Central memory CD4-positive, alpha-beta T cell (primary cell): Measurements from ENCODE around the gene MEPCE.

Experiments used
- DNase-seq: peaks from one replicate; pipeline ENCODE4 v3.0.0; 2022

Gene MEPCE

DNA sequence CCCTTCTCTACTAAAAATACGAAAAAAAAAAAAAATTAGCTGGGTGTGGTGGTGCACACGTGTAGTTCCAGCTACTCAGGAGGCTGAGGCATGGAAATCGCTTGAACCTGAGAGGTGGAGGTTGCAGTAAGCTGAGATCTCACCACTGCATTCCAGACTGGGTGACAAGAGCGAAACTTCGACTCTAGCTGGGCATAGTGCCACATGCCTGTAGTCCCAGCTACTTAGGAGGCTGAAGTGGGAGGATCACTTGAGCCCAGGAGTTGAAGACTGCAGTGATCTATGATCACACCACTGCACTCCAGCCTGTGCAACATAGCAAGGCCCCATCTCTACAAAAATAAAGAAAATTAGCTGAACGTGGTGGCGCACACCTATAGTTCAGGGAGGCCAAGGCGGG lies 35.7 kb downstream of the MEPCE start:
- no peak for DNase-seq

DNA sequence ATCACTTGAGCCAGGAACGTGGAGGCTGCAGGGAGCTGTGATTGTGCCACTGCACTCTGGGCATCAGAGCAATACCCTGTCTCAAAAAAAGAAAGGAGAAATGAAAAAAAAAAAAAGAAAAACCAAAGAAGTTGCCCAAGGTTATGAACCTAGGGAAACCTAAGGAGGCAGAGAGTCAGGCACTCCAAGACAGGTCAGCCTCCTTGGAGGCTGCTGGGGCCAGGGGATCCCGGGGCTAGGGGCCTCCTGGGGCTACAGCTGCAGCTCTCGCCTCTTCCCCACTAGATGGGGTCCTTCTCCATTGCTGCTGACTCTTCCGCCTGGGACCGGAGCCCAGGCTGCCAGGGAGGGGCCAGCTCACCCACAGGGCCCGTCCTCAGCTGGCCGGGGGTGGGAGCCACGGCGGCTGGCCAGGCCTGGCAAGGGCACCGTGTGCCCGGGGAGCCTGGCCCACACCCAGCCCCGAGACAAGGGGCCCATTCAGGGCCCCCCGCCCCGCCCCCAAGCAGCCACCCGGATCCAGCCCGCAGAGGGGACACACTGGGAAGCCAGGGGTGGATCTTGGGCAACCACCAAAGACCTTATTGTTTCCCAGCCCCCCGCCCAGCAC lies 36.2 kb downstream of the MEPCE start:
- no peak for DNase-seq

DNA sequence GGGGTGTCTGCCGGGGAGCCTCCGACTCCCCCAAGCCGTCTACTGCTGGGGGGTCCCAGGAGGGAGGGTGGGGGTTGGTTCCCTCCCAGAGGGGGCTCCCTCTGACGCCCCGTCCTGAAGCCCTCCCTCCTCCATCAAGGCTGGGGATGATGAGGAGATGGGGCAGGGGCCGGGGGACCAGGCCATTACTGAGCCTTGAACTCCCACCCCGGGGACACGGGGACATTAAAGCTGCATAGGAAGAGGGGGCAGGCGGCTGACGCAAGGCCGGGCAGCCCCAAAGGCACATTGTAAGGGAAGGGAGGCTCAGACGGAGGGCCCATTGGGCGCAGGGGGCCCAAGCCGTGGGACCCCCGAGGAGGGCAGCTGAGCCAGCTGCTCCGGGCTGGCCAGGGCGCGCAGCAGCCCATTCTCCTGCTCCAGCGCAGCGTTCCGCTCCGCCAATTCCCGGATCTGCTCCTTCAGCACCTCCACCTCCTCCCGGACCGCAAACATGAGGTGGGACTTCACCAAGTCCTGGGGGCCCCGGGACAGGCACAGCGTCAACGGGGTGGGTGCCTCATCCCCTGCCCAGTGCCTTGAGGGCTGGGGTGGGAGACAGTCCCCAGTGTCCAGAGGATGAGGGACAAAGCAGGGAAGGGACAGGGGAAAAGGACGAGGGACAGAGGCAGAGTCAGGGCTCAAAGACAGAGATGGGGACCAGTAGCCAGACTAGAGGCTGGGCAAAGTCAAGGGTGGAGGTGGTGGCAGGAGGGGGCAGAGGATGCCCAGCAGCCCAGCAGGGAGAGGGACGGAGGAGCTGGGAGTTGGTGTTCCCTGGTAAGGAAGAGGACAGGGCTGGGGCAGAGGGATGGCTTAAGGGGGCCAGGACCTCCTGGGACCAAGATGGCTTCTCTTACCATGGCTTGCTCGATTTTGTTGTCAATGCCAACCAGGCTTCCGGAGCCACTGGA lies 37.3 kb downstream of the MEPCE start:
- no peak for DNase-seq

DNA sequence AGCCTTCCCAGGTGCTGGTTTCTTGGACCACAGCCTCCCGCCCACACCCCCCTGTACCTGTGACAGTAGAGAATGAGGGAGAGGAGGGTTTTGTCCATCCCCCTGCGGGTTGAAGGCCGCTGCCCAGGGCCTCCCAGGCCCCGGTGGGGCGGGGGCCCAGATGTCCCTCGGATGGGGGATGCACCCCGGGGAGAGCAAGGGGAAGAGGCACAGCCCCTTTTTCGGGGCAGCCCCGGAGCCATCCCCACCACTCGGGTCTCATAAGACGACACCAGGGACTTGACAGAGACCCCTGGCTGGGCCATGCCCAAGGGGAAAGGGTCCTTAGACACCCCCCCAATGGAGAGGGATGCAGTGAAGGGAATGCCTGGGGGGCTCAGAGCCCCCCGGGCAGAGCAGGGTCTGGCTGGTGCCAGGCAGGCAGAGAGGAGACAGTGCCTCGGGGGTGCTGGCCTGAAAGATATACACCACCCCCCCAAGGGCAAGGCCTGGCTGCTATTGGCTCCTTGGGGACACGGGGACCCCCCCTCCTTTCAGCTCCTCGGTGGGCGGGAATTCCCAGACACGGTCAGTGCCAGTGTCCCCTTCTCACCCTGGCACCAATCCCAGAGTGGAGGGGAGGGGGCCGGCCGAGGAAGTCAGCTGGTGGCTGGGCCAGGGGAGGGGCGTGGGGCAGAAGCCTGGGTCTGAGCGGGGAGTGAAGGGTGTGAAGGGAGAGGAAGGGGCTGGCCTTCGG lies 38.2 kb downstream of the MEPCE start:
- DNase-seq = no peak

DNA sequence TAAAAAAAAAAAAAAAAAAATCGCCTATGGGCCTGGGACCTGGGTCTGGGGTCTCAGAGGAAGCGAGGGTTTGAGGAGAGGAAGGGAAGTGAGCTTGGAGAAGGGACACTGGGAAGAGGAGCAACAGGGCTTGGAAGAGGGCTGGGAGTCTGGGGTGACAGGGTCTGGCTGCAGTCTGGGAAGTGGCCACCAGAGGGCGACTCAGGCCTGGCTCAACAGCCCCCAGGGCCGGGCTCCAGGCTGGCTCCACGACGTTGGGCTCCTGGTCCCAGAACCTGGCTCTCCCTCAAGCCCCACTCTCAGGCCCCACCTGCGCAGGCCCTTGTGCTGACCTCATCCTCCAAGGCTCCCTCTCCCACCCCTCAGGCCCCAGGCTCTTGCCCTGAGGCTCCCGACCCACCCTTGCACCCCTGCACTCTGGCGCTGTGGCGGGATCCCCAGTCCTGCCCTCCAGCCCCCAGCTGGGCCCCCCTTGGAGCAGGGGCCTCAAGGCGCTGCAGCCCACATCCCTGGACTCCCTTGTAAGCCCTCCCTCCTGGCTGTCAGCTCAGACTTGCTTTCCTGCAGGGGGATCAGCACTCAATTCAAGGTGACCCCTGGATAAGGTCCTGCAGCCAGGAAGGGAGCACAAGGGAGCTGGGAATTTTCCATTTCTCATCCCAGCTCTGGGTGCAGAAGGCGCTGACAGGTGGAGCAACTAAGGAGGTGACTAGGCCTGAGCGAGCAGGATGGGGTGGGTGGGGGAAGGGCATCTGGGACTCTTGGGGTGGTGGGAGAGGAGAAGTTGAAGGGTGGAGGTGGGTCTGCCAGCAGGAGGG lies 39.8 kb downstream of the MEPCE start:
- DNase-seq = peak; percentile 69

DNA sequence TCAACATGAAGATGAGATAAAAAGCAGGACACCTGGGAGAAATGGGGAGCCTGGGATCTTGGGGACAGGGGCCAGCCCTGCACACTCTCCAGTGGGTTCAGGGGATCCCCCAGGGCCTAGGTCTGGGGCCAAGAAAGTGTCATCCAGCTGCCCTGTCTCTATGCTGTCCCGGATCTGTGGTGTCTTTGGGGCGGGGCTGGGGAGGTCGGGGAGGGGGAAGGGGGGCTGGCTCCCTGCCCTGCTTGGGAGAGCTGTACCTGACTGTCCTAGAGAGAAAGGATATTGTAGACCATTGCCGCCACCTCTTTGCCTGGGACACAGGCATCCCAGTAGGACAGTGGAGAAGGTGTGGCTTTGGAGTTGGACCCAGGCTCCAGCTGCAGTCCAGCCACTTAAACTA lies 41.4 kb downstream of the MEPCE start:
- no peak for DNase-seq

DNA sequence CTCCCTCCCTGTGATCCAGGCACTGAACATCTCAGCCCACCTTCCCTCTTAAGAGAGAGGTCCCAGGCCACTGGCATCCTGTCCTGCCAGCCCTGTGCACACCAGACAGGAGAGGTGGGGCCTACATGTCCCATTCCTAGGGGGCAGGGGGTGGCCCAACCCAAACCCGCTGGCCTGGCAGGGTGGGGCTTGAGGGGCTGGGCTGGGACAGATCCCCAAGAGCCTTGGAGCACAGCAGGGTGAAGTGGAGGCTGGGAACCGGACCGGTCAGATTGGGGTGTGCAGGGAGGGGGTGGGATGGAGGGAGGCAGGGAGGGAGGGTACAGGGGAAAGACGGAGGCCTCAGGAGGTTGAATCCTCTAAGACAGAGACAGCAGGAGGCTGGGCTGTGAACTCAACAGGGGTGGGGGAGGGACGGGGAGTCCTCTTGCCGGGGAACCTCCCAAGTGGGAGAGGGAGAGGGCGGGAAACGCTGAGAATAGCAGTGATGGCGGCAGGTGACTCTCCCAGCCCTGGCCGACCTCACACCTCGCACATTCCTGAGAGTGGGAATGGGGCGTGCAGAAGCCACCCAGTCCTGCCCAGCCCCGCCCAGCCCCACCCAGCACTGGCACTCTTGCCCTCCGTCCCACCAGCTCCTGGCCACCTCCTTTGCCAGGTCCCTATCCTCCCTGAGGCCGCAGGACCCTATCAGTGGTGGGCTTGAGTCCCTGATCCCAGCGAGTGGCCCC lies 42.7 kb downstream of the MEPCE start:
- no peak for DNase-seq

DNA sequence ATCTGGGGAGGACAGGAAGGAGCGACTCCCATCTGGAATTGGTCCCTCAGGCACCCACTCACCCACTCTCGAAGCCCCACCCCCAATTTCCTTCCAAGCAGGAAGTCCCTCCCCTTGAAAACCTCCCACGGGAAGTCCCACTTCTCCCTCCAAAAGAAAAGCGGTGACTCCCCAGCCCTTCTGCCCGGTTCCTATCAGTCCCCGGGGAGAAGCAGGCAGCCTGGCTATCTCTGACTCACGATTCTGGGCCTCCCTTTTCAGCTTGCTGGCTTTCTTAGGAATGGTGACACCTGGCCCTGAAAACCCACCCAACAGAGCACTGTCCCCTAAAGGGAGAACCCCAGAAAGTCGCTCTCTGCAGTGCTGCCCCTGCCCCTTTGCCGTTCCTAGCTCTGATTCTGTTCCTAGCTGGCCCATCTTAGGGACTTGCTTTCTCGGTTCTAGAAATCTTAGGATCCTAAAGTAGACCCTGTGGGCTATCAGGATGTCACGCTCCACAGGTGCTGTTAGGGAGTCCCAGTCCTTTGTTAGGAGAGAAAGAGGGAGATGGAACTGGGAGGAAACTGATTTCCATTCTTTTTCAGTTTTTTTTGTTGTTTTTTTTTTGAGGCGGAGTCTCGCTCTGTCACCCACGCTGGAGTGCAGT lies 43.3 kb downstream of the MEPCE start:
- DNase-seq = no peak

DNA sequence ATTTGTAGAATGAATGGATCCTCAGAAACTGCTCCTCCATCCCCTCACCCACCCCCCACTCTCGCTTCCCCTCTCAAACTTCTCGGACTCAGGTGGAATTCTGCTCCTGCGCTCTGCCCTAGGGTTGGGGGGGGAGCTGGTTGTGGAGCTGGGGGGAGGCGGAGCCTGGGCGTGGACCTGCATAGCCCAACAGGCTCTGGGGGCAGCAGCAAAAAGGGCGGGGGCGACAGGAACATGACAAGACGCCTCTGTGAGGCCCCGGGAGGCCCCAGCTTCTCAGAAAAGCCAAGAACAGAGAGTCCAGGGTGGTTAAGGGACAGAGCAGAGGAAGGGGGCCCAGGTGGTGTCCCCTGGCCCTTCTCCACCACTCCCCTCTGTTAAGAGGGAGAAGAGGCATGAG lies 45.9 kb downstream of the MEPCE start:
- no peak for DNase-seq

DNA sequence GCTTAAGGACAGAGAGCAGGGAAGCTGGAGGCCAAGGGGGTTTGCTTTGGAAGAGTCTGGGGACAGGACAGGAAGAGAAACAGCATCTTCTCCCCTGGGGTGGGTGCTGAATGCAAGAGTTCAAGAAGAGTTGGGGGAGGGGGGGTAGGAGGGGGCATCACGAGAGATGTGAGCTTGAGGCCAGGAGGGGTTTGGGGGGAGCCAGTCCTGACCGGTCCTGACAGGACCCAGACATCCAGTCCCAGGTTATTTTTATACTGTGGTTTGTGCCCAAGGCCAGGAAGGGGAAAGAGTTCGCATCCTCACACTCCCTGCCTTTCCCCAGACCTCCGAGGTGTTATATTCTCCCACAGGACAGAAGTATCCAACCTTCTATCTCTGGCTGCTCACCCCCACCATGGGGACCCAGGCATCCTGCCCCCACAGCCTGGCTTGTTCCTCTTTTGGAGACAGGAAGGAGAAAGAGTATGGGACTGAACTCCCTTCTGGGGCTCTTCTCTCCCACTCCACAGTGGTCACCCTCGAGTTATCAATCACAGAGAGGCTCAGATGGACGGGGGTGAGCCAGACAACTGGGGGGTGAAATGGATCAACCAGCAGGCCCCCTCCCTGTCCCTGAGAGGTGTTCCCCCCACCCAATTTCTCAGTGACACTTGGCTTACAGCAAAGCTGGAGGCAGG lies 46.6 kb downstream of the MEPCE start:
- no peak for DNase-seq

DNA sequence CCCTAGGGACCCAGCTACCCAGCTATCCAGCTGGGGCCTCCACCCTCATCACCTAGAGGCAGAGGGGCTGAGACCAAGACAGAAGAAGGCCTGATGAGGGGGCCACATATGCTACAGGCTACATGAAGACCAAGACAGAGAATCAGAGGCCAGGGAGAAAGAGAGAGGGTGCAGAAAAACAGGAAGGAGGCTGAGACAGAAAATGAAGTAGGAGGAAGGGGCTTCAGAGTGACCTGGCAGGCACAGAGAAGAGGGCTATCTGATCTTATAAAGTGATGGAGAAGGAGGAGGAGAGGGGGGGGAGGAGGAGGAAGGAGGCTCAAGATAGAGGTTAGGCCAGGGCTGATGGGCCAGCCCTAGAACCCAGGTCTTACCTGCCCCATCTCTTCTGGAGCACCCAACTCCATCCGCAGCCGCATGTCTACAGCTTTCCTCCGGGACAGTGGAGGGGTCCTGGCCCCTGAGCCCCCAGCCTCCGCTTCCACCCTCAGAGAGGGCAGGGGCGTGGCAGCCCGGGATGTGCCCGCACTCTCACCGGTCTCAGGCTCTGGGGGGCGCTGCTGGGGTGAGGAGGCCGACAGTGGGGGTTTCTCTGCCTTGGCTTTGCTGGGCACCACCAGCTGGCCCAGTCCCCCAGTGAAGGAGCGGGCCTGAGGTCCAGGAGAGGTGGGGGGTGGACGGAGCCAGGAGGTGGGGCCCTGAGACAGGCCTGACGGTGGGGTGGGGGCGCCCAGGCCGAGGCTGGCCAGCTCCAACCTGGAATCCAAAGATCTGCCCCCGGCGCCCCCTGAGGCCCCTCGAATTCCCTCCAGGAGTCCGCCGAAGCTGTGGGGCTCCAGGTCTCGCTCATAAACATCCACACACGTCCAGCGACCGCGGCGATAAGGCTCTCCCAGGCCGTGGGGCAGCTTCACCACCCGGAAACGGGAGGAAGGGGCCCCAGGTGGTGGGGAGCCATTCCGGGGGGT lies 47.6 kb downstream of the MEPCE start:
- no peak for DNase-seq

DNA sequence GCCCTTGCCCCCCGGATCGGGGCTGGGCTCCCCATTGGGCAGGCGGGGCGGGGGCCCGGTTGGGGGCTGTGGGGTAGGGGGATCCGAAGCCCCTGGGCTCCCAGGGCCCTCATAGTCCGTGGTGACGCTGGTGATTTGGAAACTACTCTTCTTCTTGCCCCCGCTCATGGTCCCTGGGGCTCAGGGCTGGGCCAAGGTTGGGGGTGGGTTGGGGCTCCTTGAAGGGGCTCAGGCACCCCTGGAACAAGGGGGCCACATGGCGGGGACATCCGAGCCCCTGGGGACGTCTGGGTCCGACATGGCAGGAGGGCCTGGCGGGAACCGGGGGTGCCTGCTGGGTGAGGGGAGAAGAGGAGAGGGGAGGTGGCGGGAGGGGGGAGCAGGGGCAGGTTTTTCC lies 48.2 kb downstream of the MEPCE start:
- DNase-seq = no peak

DNA sequence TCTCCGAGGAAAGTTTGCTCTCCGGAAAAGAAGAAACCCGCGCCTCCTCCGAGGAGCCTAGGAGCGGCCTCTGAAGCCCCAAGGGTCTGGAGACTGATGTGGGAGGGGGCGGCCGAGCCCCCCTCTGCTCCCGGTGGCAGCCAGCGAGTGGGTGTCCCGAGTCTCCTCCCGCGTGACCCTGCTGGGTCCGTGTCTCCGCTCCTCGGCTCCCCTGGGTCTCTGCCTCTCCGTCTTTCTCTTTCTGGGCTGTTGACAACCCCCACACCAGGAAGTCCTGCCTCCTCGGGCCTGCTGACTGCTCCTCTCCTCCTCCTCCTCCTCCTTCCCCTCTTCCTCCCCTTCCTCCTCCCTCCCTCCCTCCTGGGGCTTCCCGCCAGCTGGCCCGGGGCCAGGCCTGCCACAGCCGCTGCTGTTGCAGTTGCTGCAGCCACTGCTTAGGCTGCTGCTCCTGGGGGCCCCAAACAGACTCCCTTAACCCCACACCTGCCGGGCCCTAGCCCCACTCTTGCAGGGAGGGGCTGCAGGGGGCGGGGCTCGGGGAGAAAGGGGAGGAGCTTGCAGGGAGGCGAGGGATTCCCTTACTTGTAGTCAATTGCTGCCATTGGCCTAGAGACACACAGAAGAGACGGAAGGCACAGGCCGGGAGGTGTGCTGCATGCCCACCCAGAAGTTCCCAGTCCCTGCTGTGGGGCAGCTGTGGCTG lies 49.5 kb downstream of the MEPCE start, which contains the start of gene TSC22D4:
Gene TSC22D4, minus strand, starts transcription at position 257 of the 703 bp plus-strand sequence. CDS start 1,176 bp downstream, outside the sequence.
- DNase-seq = peak; percentile 92

DNA sequence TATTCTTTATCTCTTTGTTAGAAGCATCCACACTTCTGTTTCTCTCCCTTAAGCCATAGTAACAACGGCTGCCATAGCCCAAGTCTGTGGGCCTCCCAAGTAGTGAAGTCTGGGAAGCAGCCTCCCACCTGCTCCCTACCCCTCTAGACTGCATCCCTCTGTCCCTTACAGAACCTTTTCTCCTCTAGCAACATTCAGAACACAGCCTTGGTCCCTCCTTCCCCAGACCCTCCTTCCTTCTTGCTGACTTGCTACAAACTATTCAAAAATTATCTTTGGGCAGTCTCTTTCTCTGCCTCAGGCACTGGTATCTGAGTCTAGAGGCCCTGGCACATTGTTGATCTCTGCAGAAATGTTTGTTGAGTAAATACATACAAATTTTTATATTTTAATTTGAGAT lies 51.8 kb downstream of the MEPCE start:
- no peak for DNase-seq

DNA sequence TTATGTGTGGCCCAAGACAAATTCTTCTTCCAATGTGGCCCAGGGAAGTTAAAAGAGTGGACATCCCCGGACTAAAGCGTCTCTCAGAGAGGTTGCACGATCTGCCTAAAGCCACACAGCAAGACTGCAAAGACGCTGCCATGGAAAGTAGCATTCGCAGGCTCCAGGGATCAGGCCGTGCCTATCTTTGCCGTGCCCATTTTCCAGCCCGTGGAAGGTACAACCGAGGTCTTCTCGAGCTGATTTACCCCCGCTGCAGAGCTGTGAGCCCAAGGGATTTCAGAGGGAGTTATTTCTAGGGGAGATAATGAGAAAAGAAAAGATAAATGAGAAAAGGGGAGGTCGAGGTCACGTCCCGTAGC lies 53.1 kb downstream of the MEPCE start:
- no peak for DNase-seq

DNA sequence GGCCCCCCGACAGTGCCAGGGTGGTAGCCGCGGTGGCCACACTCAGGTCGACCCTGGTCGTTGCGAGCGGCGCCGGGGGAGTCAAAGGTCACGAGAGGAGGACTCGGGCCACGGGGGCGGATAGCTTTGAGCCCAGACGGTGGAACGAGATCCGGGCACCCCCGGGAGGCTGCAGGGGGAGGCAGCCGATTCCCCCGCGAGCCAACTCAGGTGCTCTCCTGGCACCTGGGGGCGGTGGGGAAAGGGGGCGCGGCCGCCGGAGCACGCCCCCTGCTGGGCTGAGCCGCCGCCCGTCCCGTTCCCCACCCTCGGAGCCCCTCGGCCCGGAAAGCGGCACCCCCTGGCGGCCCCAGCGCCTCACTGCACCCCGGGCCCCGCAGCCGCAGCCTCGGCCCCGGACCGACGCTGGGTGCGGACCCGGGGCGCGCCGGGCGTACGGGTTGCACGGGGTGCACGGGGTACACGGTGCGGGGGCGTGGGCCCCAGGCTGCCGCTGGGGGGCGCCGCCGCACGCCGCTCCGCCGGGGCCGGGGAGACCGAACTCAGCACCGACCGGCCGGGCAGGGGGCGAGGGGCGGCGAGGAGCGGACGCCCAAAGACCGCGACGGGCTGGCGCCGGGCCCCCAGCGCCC lies 53.6 kb downstream of the MEPCE start:
- DNase-seq = peak; percentile 76
